Stimulated activated CD4-positive, alpha-beta T cell treated with anti-CD3 and anti-CD28 coated beads, Interleukin-1b, Interleukin-23, amount 100 ng/mL, for 4 hours (primary cell): Measurements from ENCODE around the gene LIPC.
"Not testable (repeated sequence)": the region's sequence is repeated elsewhere in the genome, so short reads cannot be mapped to it uniquely, and the experiment has no call there.

Experiments used
- DNase-seq, 2 donors: peaks; one replicate each; pipeline ENCODE4 v3.0.0-alpha.2; 2020; ENCODE audit warnings: low read depth in 2 of 2

LIPC gene

GRCh38 chr15:58584789-58585461, 153.1 kb downstream of the LIPC start:
- no peak for DNase-seq

GRCh38 chr15:58585693-58586443, 154.1 kb downstream of the LIPC start:
- DNase-seq, result no peak

- no peak for DNase-seq
Measured at GRCh38 chr15:58587486-58587885, 155.7 kb downstream of the LIPC start.

- no peak for DNase-seq
Measured at GRCh38 chr15:58588096-58588495, 156.3 kb downstream of the LIPC start.

- DNase-seq, result no peak
Measured at GRCh38 chr15:58589047-58589446, 157.3 kb downstream of the LIPC start.

- no peak for DNase-seq
Measured at GRCh38 chr15:58590236-58590635, 158.4 kb downstream of the LIPC start.

- DNase-seq, result no peak
Measured at GRCh38 chr15:58590926-58591325, 159.1 kb downstream of the LIPC start.

- no peak for DNase-seq
Measured at GRCh38 chr15:58593870-58594269, 162.1 kb downstream of the LIPC start.

GRCh38 chr15:58594898-58595297, 163.1 kb downstream of the LIPC start:
- DNase-seq, result no peak

- no peak for DNase-seq
Measured at GRCh38 chr15:58595516-58596263, 163.9 kb downstream of the LIPC start.

GRCh38 chr15:58597943-58598828, 166.4 kb downstream of the LIPC start:
- DNase-seq, result no peak

GRCh38 chr15:58598829-58599210, 167.0 kb downstream of the LIPC start:
- DNase-seq, result no peak

GRCh38 chr15:58602823-58603222, 171.0 kb downstream of the LIPC start:
- no peak for DNase-seq

GRCh38 chr15:58603927-58604326, 172.1 kb downstream of the LIPC start:
- DNase-seq, result not testable (repeated sequence)

- no peak for DNase-seq
Measured at GRCh38 chr15:58604455-58604923, 172.7 kb downstream of the LIPC start.

- DNase-seq, result no peak
Measured at GRCh38 chr15:58605931-58606530, 174.2 kb downstream of the LIPC start.

- DNase-seq, result no peak
Measured at GRCh38 chr15:58606577-58607080, 174.8 kb downstream of the LIPC start.

- no peak for DNase-seq
Measured at GRCh38 chr15:58608129-58608590, 176.4 kb downstream of the LIPC start.

- no peak for DNase-seq
Measured at GRCh38 chr15:58608711-58609110, 176.9 kb downstream of the LIPC start.

GRCh38 chr15:58611731-58612676, 180.2 kb downstream of the LIPC start:
- no peak for DNase-seq
